NCI-H774 (cell line): Measurements from ENCODE around the gene ANO7.
A peak's percentile ranks its signal among the peaks of the same experiment; 100 is the strongest.

Experiments used
- DNase-seq: peaks from one replicate; lab custom pipeline; 2025; lab: John Stamatoyannopoulos, UW

The ANO7 gene

GRCh38 chr2:241188361-241189092, at the start of gene ANO7:
Gene ANO7 (plus strand): TSS chr2:241188677. CDS start chr2:241190064, 1,387 bp downstream.
- DNase-seq, result no peak

- DNase-seq, result no peak
Measured at GRCh38 chr2:241139531-241140444, 48.7 kb upstream of the ANO7 start.

GRCh38 chr2:241140445-241140840, 48.0 kb upstream of the ANO7 start:
- DNase-seq, result no peak

GRCh38 chr2:241141214-241141770, 47.2 kb upstream of the ANO7 start:
- no peak for DNase-seq

GRCh38 chr2:241142063-241142462, 46.4 kb upstream of the ANO7 start:
- no peak for DNase-seq

- DNase-seq, result no peak
Measured at GRCh38 chr2:241142593-241142992, 45.9 kb upstream of the ANO7 start.

GRCh38 chr2:241146286-241146685, 42.2 kb upstream of the ANO7 start:
- DNase-seq, result no peak

GRCh38 chr2:241147336-241147735, 41.1 kb upstream of the ANO7 start:
- no peak for DNase-seq

- DNase-seq, result no peak
Measured at GRCh38 chr2:241148239-241148638, 40.2 kb upstream of the ANO7 start.

- DNase-seq, result peak; percentile 97
Measured at GRCh38 chr2:241148891-241149674, 39.4 kb upstream of the ANO7 start, which contains the start of gene PASK. Gene PASK (minus strand): TSS chr2:241149472. CDS start chr2:241143032, 6,440 bp downstream.

GRCh38 chr2:241149675-241149924, 38.9 kb upstream of the ANO7 start:
- DNase-seq, result no peak

GRCh38 chr2:241149925-241150659, 38.4 kb upstream of the ANO7 start, which contains the start of gene PPP1R7:
Gene PPP1R7 (plus strand): TSS chr2:241150467. CDS start chr2:241150496, 29 bp downstream.
- peak; percentile 95 for DNase-seq

- DNase-seq, result no peak
Measured at GRCh38 chr2:241150660-241151530, 37.6 kb upstream of the ANO7 start.

GRCh38 chr2:241151934-241152660, 36.4 kb upstream of the ANO7 start:
- DNase-seq, result no peak

- no peak for DNase-seq
Measured at GRCh38 chr2:241153616-241154015, 34.9 kb upstream of the ANO7 start.

- DNase-seq, result no peak
Measured at GRCh38 chr2:241154915-241155314, 33.6 kb upstream of the ANO7 start.

GRCh38 chr2:241155936-241156335, 32.5 kb upstream of the ANO7 start:
- DNase-seq, result no peak

- DNase-seq, result no peak
Measured at GRCh38 chr2:241156971-241157441, 31.5 kb upstream of the ANO7 start.

- no peak for DNase-seq
Measured at GRCh38 chr2:241157841-241158545, 30.5 kb upstream of the ANO7 start.
